ENCODE results near the gene ILKAP. TPM values are rescaled to one million over a fixed set of nuclear protein-coding genes. Genes with fewer than 3 reads are reported as not detected.

Gene ILKAP
- polyA plus RNA-seq, 2 of the 4 experiments (the other 2 are of a cell fraction): 36.3 to 41.4 TPM

- Histone ChIP-seq H3K4me3 (no peak overlapping the region), H3K27ac (no peak overlapping the region), H3K9me3 (no peaks in the 10 kb centered on the region), H3K4me2 (no peak overlapping the region), H3K4me1 (peaks cover 52% of the 10 kb centered on the region)
- TF ChIP-seq NR3C1 (IDR thresholded peaks at IDR 0.05) (no peak), HMGXB4 (CRISPR knock-in tag; IDR thresholded peaks at IDR 0.05; ENCODE audit: borderline replicate concordance) (no peak), REST (IDR thresholded peaks at IDR 0.05) (no peak), CBX8 (IDR thresholded peaks at IDR 0.05) (no peak), NPAS2 (CRISPR knock-in tag; IDR thresholded peaks at IDR 0.05; ENCODE audit: borderline replicate concordance) (no peak)
- POLR2A ChIA-PET: no interaction called here
- CTCF ChIA-PET: interaction anchor here (0.6 to 3.4 kb wide), 5 partner anchors 12 to 53 kb away, joined by 3 to 13 read pairs (median 3); no protein-coding TSS in a partner anchor
- FAIRE-seq: no peak
- no peak for ATAC-seq
- WGBS (ENCODE audit: missing lambda C conversion rate): 66% methylated on average over 7 of the region's 7 CpGs
- no peak for DNase-seq (ENCODE audit: low read depth in 1 of 2, low spot score in 1 of 2)
Measured at GRCh38 chr2:238140040-238140439, 63.5 kb downstream of the ILKAP start.

- DNase-seq (ENCODE audit: low read depth in 1 of 2, low spot score in 1 of 2) (no peak), ATAC-seq (peak in 1 of 2 experiments; percentile 23; a peak in 1 of 6 replicates), FAIRE-seq (no peak)
- Histone ChIP-seq H3K4me3 (no peak overlapping the region), H3K4me1 (peaks cover 52% of the 10 kb centered on the region), H3K4me2 (no peak overlapping the region), H3K9me3 (no peaks in the 10 kb centered on the region), H3K27ac (peak overlapping the region in 1 of 2 experiments; percentile 65; a peak in 2 of 6 replicates)
- POLR2A ChIA-PET: no interaction called here
- no peak for TF ChIP-seq NR3C1 (IDR thresholded peaks at IDR 0.05)
- no peak for TF ChIP-seq HDAC2 (IDR thresholded peaks at IDR 0.05)
- peak; percentile 43 for TF ChIP-seq CTCF (IDR thresholded peaks at IDR 0.05)
- CTCF ChIA-PET: interaction anchor here (0.6 to 3.4 kb wide), 9 partner anchors 12 to 437 kb away, joined by 3 to 13 read pairs (median 3); no protein-coding TSS in a partner anchor
- 76% methylated on average over 42 of the region's 56 CpGs for WGBS (ENCODE audit: missing lambda C conversion rate)
Measured at GRCh38 chr2:238139196-238140039, 64.1 kb downstream of the ILKAP start.

GRCh38 chr2:238138331-238139195 lies 64.9 kb downstream of the ILKAP start, which contains the start of gene KLHL30:
Gene KLHL30, plus strand, starts transcription at chr2:238138668. Its CDS starts 2,087 bp downstream, at chr2:238140755.
- FAIRE-seq: no peak
- H3K27ac ChIP-seq: peak within 1 kb of the TSS; percentile 54 to 65; a peak in 5 of 6 replicates
- ATAC-seq: no peak
- peak within 1 kb of the TSS; percentile 41 for H3K4me2 ChIP-seq
- DNase-seq (ENCODE audit: low read depth in 1 of 2, low spot score in 1 of 2): no peak
- peaks cover 47% of the 10 kb centered on the region for H3K4me1 ChIP-seq
- ChIA-PET CTCF (interaction anchor here (0.8 to 3.4 kb wide), 7 partner anchors 12 to 437 kb away, joined by 3 to 13 read pairs (median 4); no protein-coding TSS in a partner anchor), POLR2A (no interaction called here)
- H3K4me3 ChIP-seq: no peak within 1 kb of the TSS
- TF ChIP-seq BHLHE40 (IDR thresholded peaks at IDR 0.05; ENCODE audit: low read depth, low read length) (no peak), MAFK (IDR thresholded peaks at IDR 0.05; ENCODE audit: partially characterized antibody) (no peak), ZC3H11A (IDR thresholded peaks at IDR 0.05) (no peak), SMC3 (IDR thresholded peaks at IDR 0.05) (no peak)
- H3K9me3 ChIP-seq: no peaks in the 10 kb centered on the region
- WGBS (ENCODE audit: missing lambda C conversion rate): 84% methylated on average over 11 of the region's 22 CpGs
